ENCODE measurements around the gene PARD3. TPM values are rescaled to one million over a fixed set of nuclear protein-coding genes. Genes with fewer than 3 reads are reported as not detected.
"Not testable (repeated sequence)": the region's sequence is repeated elsewhere in the genome, so short reads cannot be mapped to it uniquely, and the experiment has no call there.

PARD3 gene
- total RNA-seq, 1 experiment from 2014 or later = 154 TPM

GRCh38 chr10:34646331-34646730 is 168.8 kb downstream of the PARD3 start:
- no peak overlapping the region for H3K4me2 ChIP-seq (ENCODE audit: low read length)
- BruUV-seq (replicated peaks) = no TSS peak
- POLR2A ChIA-PET (ENCODE audit: unreplicated experiment) = interaction anchor here (0.6 kb wide), 1 partner anchor 136 kb away, joined by 3 read pairs; no protein-coding TSS in a partner anchor
- H3K27ac ChIP-seq (ENCODE audit: low read length) = no peak overlapping the region
- intact Hi-C loops (cut with micrococcal nuclease) = no loop called here
- H3K4me1 ChIP-seq (ENCODE audit: insufficient read depth, low read length) = peaks cover 4% of the 10 kb centered on the region; the same call in 1 of the 2 replicates
- peaks cover 3% of the 10 kb centered on the region; the same call in 1 of the 2 replicates for H4K20me1 ChIP-seq (ENCODE audit: low read length)
- no peak for ATAC-seq
- H3K27me3 ChIP-seq (ENCODE audit: low read length) = no peaks in the 10 kb centered on the region
- H3F3A ChIP-seq (ENCODE audit: low read length, unreplicated experiment) = no peaks in the 10 kb centered on the region
- H3K9me2 ChIP-seq (replicated peaks; ENCODE audit: low read length) = no peaks in the 10 kb centered on the region
- H3K9ac ChIP-seq (ENCODE audit: low read length) = no peak overlapping the region
- no peak overlapping the region for H2AFZ ChIP-seq (ENCODE audit: low read length)
- no peaks in the 10 kb centered on the region for H3K9me3 ChIP-seq (ENCODE audit: low read length)
- TF ChIP-seq EZH2phosphoT487 (IDR thresholded peaks at IDR 0.05; ENCODE audit: borderline replicate concordance, low read length) (no peak), EZH2 (IDR thresholded peaks at IDR 0.05; ENCODE audit: low read length, unreplicated experiment) (no peak)
- TF ChIP-seq, protein P1, sequence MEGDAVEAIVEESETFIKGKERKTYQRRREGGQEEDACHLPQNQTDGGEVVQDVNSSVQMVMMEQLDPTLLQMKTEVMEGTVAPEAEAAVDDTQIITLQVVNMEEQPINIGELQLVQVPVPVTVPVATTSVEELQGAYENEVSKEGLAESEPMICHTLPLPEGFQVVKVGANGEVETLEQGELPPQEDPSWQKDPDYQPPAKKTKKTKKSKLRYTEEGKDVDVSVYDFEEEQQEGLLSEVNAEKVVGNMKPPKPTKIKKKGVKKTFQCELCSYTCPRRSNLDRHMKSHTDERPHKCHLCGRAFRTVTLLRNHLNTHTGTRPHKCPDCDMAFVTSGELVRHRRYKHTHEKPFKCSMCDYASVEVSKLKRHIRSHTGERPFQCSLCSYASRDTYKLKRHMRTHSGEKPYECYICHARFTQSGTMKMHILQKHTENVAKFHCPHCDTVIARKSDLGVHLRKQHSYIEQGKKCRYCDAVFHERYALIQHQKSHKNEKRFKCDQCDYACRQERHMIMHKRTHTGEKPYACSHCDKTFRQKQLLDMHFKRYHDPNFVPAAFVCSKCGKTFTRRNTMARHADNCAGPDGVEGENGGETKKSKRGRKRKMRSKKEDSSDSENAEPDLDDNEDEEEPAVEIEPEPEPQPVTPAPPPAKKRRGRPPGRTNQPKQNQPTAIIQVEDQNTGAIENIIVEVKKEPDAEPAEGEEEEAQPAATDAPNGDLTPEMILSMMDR (conservative IDR thresholded peaks at IDR 0.05; ENCODE audit: low read depth, low read length) = no peak
- H3K79me2 ChIP-seq (ENCODE audit: low read length) = peaks cover 50% of the 10 kb centered on the region
- CTCF ChIA-PET = interaction anchor here (0.7 to 0.8 kb wide), 2 partner anchors 9 to 1422 kb away, joined by 4 to 6 read pairs; no protein-coding TSS in a partner anchor
- no peaks in the 10 kb centered on the region for H3K36me3 ChIP-seq (ENCODE audit: low read depth, low read length)
- H3K4me3 ChIP-seq (ENCODE audit: low read length) = no peak overlapping the region
- DNase-seq = no peak

DNA sequence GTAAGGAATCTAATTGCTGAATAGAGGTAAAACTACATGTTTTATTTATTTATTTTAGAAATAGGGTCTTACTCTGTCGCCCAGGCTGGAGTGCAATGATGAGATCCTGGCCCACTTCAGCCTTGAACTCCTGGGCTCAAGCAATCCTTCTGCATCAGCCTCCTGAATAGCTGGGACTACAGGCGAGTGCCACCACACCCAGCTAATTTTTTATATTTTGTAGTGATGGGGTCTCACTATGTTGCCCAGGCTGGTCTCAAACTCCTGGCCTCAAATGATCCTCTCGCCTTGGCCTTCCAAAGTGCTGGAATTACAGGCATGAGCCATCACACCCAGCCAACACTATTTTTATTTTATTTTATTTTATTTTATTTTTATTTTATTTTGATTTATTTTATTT is 170.3 kb downstream of the PARD3 start:
- H2AFZ ChIP-seq (ENCODE audit: low read length); H3K27me3 ChIP-seq (ENCODE audit: low read length); H3K9ac ChIP-seq (ENCODE audit: low read length); H3K4me2 ChIP-seq (ENCODE audit: low read length); H3F3A ChIP-seq (ENCODE audit: low read length, unreplicated experiment); H4K20me1 ChIP-seq (ENCODE audit: low read length); H3K9me3 ChIP-seq (ENCODE audit: low read length); DNase-seq; H3K4me1 ChIP-seq (ENCODE audit: insufficient read depth, low read length); intact Hi-C loops (cut with micrococcal nuclease); H3K9me2 ChIP-seq (replicated peaks; ENCODE audit: low read length); ATAC-seq; BruUV-seq (replicated peaks); H3K4me3 ChIP-seq (ENCODE audit: low read length); H3K36me3 ChIP-seq (ENCODE audit: low read depth, low read length); H3K27ac ChIP-seq (ENCODE audit: low read length): not testable (repeated sequence)
- ChIA-PET CTCF (interaction anchor here (0.7 kb wide), 1 partner anchor 378 kb away, joined by 3 read pairs; no protein-coding TSS in a partner anchor), POLR2A (ENCODE audit: unreplicated experiment) (interaction anchor here (0.6 kb wide), 1 partner anchor 13 kb away, joined by 3 read pairs; no protein-coding TSS in a partner anchor)
- H3K79me2 ChIP-seq (ENCODE audit: low read length) = peaks cover 38% of the 10 kb centered on the region

- Histone ChIP-seq H3K36me3 (ENCODE audit: low read depth, low read length) (no peaks in the 10 kb centered on the region), H3K27ac (ENCODE audit: low read length) (no peak overlapping the region), H3K9ac (ENCODE audit: low read length) (no peak overlapping the region), H4K20me1 (ENCODE audit: low read length) (no peaks in the 10 kb centered on the region; the same call in 1 of the 2 replicates), H3K4me1 (ENCODE audit: insufficient read depth, low read length) (0 out of 2 replicates have a peak, but pooled peaks cover 5% of the 10 kb centered on the region), H3F3A (ENCODE audit: low read length, unreplicated experiment) (no peaks in the 10 kb centered on the region), H3K9me3 (ENCODE audit: low read length) (no peaks in the 10 kb centered on the region), H3K4me2 (ENCODE audit: low read length) (no peak overlapping the region), H3K9me2 (replicated peaks; ENCODE audit: low read length) (no peaks in the 10 kb centered on the region), H3K79me2 (ENCODE audit: low read length) (peaks cover 36% of the 10 kb centered on the region), H3K27me3 (ENCODE audit: low read length) (no peaks in the 10 kb centered on the region), H2AFZ (ENCODE audit: low read length) (no peak overlapping the region), H3K4me3 (ENCODE audit: low read length) (no peak overlapping the region)
- DNase-seq = no peak
- no peak for ATAC-seq
- BruUV-seq (replicated peaks) = no TSS peak
- intact Hi-C loops (cut with micrococcal nuclease) = no loop called here
- POLR2A ChIA-PET (ENCODE audit: unreplicated experiment) = interaction anchor here (0.6 kb wide), 1 partner anchor 13 kb away, joined by 3 read pairs; no protein-coding TSS in a partner anchor
- CTCF ChIA-PET = no interaction called here
- TF ChIP-seq EZH2 (IDR thresholded peaks at IDR 0.05; ENCODE audit: low read length, unreplicated experiment) = no peak
- TF ChIP-seq, protein P1 (conservative IDR thresholded peaks at IDR 0.05; ENCODE audit: low read depth, low read length) = no peak
- no peak for TF ChIP-seq EZH2phosphoT487 (IDR thresholded peaks at IDR 0.05; ENCODE audit: borderline replicate concordance, low read length)
Measured at GRCh38 chr10:34644224-34644623, 170.9 kb downstream of the PARD3 start.
